ENCODE data around the gene LTBR.

- TF ChIP-seq ESRRA (IDR thresholded peaks at IDR 0.05; ENCODE audit: borderline replicate concordance, low read length) (no peak), POLR2AphosphoS2 (conservative IDR thresholded peaks at IDR 0.05; ENCODE audit: low read length) (no peak), CEBPB (IDR thresholded peaks at IDR 0.05) (no peak), CTCF (IDR thresholded peaks at IDR 0.05) (no peak), E2F6 (IDR thresholded peaks at IDR 0.05; ENCODE audit: borderline replicate concordance, low read depth) (no peak), RAD21 (conservative IDR thresholded peaks at IDR 0.05 in 1 of 2, IDR thresholded peaks at IDR 0.05 in 1 of 2) (no peak), JUN (IDR thresholded peaks at IDR 0.05) (no peak), POLR2A (IDR thresholded peaks at IDR 0.05; ENCODE audit: low read length) (no peak), HMGXB4 (CRISPR knock-in tag; IDR thresholded peaks at IDR 0.05; ENCODE audit: borderline replicate concordance) (no peak)
Observed at GRCh38 chr12:6355491-6356373, 28.2 kb upstream of the LTBR start.

Measured in A549 (cell line).